8988T (cell line): ENCODE measurements around the gene BDH1.
"Not testable (repeated sequence)": the region's sequence is repeated elsewhere in the genome, so short reads cannot be mapped to it uniquely, and the experiment has no call there.

ENCODE experiments used
- DNase-seq: peaks from one replicate; pipeline ENCODE4 v3.0.0; 2011

BDH1 gene

GRCh38 chr3:197577366-197578074 is 21.8 kb upstream of the BDH1 start:
- no peak for DNase-seq

GRCh38 chr3:197576838-197577237 is 21.1 kb upstream of the BDH1 start:
- no peak for DNase-seq

GRCh38 chr3:197575362-197575761 is 19.6 kb upstream of the BDH1 start:
- no peak for DNase-seq

GRCh38 chr3:197574396-197574991 is 18.7 kb upstream of the BDH1 start:
- DNase-seq: not testable (repeated sequence)

GRCh38 chr3:197573048-197573767 is 17.4 kb upstream of the BDH1 start:
- DNase-seq: no peak

- not testable (repeated sequence) for DNase-seq
Measured at GRCh38 chr3:197571880-197572172, 16.1 kb upstream of the BDH1 start.

- DNase-seq: not testable (repeated sequence)
Measured at GRCh38 chr3:197571074-197571879, 15.5 kb upstream of the BDH1 start.

GRCh38 chr3:197569433-197569832 is 13.7 kb upstream of the BDH1 start:
- DNase-seq: not testable (repeated sequence)

- no peak for DNase-seq
Measured at GRCh38 chr3:197567904-197568681, 12.3 kb upstream of the BDH1 start.

GRCh38 chr3:197566155-197566554 is 10.4 kb upstream of the BDH1 start:
- not testable (repeated sequence) for DNase-seq

GRCh38 chr3:197564097-197564843 is 8.5 kb upstream of the BDH1 start:
- DNase-seq: no peak

GRCh38 chr3:197562398-197563251 is 6.9 kb upstream of the BDH1 start:
- DNase-seq: no peak

GRCh38 chr3:197561926-197562325 is 6.2 kb upstream of the BDH1 start:
- no peak for DNase-seq

- no peak for DNase-seq
Measured at GRCh38 chr3:197559651-197560050, 3.9 kb upstream of the BDH1 start.

- DNase-seq: peak; percentile 94
Measured at GRCh38 chr3:197554562-197555280, 1.0 kb downstream of the BDH1 start.

- no peak for DNase-seq
Measured at GRCh38 chr3:197554196-197554561, 1.6 kb downstream of the BDH1 start.

GRCh38 chr3:197552198-197552597 is 3.6 kb downstream of the BDH1 start:
- no peak for DNase-seq

- DNase-seq: no peak
Measured at GRCh38 chr3:197550489-197550888, 5.3 kb downstream of the BDH1 start.

GRCh38 chr3:197549261-197549885 is 6.4 kb downstream of the BDH1 start:
- no peak for DNase-seq
